ENCODE results near the gene RIPPLY1.

RIPPLY1 gene

DNA sequence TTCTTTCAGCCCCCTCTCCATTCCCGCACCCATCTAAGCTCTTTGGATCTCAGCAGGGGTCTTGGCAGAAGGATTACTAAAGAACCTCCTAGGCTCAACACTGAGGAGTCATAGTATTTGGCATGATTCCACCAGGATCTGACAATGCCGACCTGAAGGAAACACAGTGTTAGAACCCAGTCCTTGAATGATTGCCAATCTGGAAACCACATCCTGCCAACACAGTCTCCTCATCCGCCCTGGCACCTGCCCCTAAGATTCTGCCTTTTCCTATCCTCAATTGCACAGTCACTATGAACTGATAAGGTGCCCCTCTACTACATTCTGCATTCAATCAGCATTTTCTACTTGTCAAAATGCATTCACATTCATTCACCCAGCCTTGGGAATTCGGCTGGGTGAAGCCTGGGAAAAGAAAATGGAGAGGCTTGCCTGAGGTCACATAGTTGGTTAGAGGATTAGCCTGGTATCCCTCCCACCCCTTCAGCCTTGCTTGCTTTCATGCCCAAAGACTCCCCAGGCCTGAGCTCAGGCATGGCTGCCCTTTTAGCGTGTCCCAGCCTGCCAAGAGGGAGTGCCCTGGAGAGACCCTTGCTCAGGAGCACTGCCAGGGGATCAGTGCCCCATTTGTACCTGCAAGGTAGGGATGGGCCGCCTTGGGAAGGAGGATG lies 14.8 kb upstream of the RIPPLY1 start:
- TF ChIP-seq, protein P1, sequence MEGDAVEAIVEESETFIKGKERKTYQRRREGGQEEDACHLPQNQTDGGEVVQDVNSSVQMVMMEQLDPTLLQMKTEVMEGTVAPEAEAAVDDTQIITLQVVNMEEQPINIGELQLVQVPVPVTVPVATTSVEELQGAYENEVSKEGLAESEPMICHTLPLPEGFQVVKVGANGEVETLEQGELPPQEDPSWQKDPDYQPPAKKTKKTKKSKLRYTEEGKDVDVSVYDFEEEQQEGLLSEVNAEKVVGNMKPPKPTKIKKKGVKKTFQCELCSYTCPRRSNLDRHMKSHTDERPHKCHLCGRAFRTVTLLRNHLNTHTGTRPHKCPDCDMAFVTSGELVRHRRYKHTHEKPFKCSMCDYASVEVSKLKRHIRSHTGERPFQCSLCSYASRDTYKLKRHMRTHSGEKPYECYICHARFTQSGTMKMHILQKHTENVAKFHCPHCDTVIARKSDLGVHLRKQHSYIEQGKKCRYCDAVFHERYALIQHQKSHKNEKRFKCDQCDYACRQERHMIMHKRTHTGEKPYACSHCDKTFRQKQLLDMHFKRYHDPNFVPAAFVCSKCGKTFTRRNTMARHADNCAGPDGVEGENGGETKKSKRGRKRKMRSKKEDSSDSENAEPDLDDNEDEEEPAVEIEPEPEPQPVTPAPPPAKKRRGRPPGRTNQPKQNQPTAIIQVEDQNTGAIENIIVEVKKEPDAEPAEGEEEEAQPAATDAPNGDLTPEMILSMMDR (IDR thresholded peaks at IDR 0.05): no peak
- intact Hi-C loops (cut with DNase I; ENCODE audit: low total_unique reads): no loop called here
- H3K9me3 ChIP-seq: no peaks in the 10 kb centered on the region
- no peak overlapping the region for H3K4me3 ChIP-seq
- H3K27me3 ChIP-seq: no peaks in the 10 kb centered on the region
- no peaks in the 10 kb centered on the region for H3K4me1 ChIP-seq
- no peaks in the 10 kb centered on the region for H3K36me3 ChIP-seq
- no peak for DNase-seq
- no peak overlapping the region for H3K27ac ChIP-seq

DNA sequence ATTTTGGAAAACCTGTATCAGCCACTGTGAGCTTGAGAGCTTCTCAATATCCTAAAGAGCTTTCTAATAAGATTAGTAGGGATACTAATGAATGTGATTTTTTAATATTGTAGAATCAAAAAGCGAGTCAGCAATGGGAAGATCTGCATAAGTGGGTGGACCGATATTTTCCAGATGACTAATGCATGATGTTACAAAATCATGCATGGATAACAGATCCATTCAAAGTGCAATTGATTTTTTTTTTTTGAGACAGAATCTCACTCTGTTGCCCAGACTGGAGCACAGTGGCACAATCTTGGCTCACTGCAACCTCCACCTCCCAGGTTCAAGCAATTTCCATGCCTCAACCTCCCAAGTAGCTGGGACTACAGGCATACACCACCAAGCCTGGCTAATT lies 9.7 kb upstream of the RIPPLY1 start:
- H3K9me3 ChIP-seq: no peaks in the 10 kb centered on the region
- H3K27ac ChIP-seq: no peak overlapping the region
- no peak for DNase-seq
- no peaks in the 10 kb centered on the region for H3K27me3 ChIP-seq
- H3K36me3 ChIP-seq: no peaks in the 10 kb centered on the region
- H3K4me3 ChIP-seq: no peak overlapping the region
- intact Hi-C loops (cut with DNase I; ENCODE audit: low total_unique reads): no loop called here
- H3K4me1 ChIP-seq: no peaks in the 10 kb centered on the region
- TF ChIP-seq, protein P1 (IDR thresholded peaks at IDR 0.05): no peak

DNA sequence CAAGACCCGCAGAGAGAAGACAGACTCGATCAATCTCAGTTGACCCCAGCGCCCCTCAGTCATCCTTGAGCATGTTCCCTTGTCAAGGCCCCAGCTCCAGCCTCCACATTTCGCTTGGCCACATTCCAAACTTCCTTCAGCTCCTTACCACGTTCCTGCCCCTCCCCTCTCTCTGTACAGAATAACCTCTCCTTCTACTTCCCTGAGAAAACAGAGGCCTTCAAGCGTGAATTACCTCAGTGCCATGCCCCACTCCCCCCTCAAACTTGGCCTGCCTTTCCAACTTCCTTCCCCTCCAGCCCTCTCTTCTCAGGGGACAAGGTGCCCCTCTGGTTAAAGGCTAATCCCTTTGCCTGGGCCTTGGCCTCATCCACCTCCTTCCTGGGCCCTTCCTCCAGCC lies 3.2 kb upstream of the RIPPLY1 start:
- Histone ChIP-seq H3K4me1 (peaks cover 0 to 6% (median 0%) of the 10 kb centered on the region in 4 donors), H3K27ac (no peak overlapping the region), H3K36me3 (no peaks in the 10 kb centered on the region), H3K4me3 (no peak overlapping the region), H3K27me3 (no peaks in the 10 kb centered on the region), H3K9me3 (no peaks in the 10 kb centered on the region)
- intact Hi-C loops (cut with DNase I; ENCODE audit: low total_unique reads): loop anchor here (5.0 kb wide), 1 partner anchor 1219 kb away; no protein-coding TSS in a partner anchor
- TF ChIP-seq, protein P1 (IDR thresholded peaks at IDR 0.05): no peak
- no peak for DNase-seq

DNA sequence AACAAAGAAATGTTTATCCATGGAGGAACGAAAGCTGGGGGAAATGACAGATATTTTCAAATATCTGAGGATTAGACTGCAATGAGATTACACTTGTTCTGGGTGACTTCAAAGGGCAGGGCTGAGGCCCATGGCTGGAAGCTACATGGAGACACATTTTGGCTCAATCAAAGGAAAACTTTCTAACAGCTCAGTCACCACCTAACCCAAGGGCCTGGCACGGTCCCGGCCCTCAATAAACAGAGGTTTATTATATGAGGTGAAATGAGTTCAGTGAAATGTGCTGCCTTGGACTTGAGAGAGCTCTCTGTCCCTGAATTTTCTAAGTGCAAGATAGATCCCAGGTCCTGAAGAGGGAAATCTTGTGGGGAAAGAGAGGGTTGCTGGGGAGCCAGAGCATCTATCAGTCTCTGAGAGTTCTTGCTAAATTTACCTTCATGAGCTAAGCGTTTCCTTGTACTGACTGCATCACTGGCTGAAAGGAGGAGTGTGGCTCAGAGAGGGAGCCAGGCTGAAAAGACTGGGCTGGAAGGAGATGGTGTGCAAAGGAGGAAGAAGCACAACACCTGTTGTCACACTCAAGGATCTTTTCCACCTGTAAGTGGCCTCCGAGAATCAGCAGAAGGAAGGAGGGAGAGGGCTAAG lies 2.0 kb upstream of the RIPPLY1 start:
- Histone ChIP-seq H3K4me3 (no peak overlapping the region), H3K4me1 (peaks cover 0 to 6% (median 0%) of the 10 kb centered on the region in 4 donors), H3K9me3 (no peaks in the 10 kb centered on the region), H3K27ac (no peak overlapping the region), H3K36me3 (no peaks in the 10 kb centered on the region), H3K27me3 (no peaks in the 10 kb centered on the region)
- intact Hi-C loops (cut with DNase I; ENCODE audit: low total_unique reads): loop anchor here (5.0 kb wide), 1 partner anchor 1218 kb away; no protein-coding TSS in a partner anchor
- DNase-seq: no peak
- TF ChIP-seq, protein P1 (IDR thresholded peaks at IDR 0.05): no peak

DNA sequence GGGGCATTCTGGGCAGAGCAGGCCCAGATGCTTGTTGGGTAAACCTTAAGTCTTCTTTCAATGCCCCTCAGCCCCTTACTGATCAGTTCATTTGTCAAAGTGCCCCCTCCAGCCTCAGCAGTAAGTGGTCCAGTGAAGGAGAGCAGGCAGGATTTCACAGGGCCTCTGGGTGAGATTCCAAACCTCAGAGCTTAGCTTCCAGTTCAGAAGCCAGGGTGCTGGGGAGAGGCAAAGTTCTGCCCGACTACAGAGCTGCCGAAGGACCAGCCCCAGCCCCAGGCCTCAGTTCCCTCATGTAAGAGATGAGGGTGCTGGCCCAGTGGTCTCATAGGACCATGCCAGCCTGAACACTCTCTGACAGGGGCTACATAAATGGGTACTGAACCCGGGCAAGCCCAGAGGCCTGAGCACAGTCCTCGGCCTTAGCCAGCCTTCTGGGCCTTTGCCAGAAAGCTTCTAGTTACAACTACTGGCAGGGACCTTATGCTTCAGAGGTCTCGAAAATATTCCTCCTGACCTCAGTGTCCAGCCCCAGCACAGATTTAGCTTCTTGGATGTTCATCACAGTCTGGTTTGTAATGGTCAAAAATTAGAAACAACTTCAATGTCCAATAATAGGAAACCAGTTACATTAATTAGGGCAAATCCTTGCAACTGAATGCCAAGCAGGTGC lies 851 bp upstream of the RIPPLY1 start:
- no peak for DNase-seq
- H3K36me3 ChIP-seq: no peaks in the 10 kb centered on the region
- peaks cover 0 to 6% (median 0%) of the 10 kb centered on the region in 4 donors for H3K4me1 ChIP-seq
- no peak overlapping the region for H3K4me3 ChIP-seq
- H3K27me3 ChIP-seq: no peaks in the 10 kb centered on the region
- peak overlapping the region; percentile 28 to 33 for H3K27ac ChIP-seq
- intact Hi-C loops (cut with DNase I; ENCODE audit: low total_unique reads): no loop called here
- no peaks in the 10 kb centered on the region for H3K9me3 ChIP-seq
- TF ChIP-seq, protein P1 (IDR thresholded peaks at IDR 0.05): no peak
